HepG2 (cell line): ENCODE measurements around the gene CBFA2T2.

ENCODE experiments used
- SKIL ChIP-seq: sonication (generic); formaldehyde crosslinking; IDR thresholded peaks from 2 replicates; pipeline ENCODE4 v1.8.0; 2022; ENCODE audit warnings: missing genetic modification reagents, mild to moderate bottlenecking, moderate library complexity, borderline replicate concordance
- TF ChIP-seq, protein P1 (sequence below): sonication (generic); formaldehyde crosslinking; IDR thresholded peaks from 2 replicates; pipeline ENCODE4 v1.4.0; 2020; ENCODE audit warnings: mild to moderate bottlenecking, missing genetic modification reagents

GRCh38 chr20:33499355-33499754 lies 9.5 kb downstream of the CBFA2T2 start:
- TF ChIP-seq SKIL (CRISPR knock-in tag), result no peak
- TF ChIP-seq, protein P1, sequence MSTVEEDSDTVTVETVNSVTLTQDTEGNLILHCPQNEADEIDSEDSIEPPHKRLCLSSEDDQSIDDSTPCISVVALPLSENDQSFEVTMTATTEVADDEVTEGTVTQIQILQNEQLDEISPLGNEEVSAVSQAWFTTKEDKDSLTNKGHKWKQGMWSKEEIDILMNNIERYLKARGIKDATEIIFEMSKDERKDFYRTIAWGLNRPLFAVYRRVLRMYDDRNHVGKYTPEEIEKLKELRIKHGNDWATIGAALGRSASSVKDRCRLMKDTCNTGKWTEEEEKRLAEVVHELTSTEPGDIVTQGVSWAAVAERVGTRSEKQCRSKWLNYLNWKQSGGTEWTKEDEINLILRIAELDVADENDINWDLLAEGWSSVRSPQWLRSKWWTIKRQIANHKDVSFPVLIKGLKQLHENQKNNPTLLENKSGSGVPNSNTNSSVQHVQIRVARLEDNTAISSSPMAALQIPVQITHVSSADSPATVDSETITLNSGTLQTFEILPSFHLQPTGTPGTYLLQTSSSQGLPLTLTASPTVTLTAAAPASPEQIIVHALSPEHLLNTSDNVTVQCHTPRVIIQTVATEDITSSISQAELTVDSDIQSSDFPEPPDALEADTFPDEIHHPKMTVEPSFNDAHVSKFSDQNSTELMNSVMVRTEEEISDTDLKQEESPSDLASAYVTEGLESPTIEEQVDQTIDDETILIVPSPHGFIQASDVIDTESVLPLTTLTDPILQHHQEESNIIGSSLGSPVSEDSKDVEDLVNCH (CRISPR knock-in tag), result no peak
